ENCODE measurements around the gene CCDC183.
"Not testable (repeated sequence)": the region's sequence is repeated elsewhere in the genome, so short reads cannot be mapped to it uniquely, and the experiment has no call there.

CCDC183 gene

DNA sequence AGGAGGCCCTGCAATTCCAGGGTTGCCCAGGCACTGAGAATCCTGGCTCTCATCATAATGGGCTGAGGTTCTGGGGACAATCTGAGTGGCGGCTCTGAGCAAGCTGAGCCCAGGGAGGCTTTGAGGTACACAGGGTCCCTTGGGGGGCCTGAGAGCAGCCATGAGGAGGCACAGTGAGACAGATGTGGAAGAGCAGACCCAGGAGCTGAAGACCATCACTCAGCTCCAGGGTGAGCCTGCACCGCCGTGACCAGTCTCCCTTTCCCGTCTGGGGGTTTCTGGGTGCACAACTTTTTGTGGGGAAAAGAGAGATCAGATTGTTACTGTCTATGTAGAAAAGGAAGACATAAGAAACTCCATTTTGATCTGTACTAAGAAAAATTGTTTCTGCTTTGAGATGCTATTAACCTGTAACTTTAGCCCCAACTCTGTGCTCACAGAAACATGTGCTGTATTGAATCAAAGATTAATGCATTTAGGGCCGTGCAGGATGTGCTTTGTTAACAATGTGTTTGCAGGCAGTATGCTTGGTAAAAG lies at the start of gene CCDC183:
Gene CCDC183, plus strand, starts transcription at position 101 of the 537 bp plus-strand sequence. Its CDS starts 60 bp downstream, at position 161.
- DNase-seq, result no peak

DNA sequence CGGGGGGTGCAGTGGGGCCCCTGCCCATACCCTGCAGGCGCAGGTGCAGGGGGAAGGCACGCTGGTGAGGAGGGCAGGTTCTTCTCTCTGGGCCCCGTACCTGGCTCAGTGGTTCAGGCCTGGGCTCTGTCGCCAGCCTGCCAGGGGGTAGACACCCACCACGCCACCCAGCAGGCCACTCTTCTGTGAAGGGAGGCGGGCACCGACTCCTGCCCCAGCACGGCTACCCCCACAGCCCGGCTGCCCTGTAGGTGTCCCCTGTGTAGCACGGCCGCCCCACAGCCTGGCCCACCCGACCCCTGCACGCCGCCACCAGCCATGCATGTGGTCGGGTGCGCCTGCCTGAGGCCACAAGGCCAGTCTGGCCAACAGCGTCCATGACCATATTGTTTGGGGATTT lies 49.5 kb upstream of the CCDC183 start:
- DNase-seq, result no peak

DNA sequence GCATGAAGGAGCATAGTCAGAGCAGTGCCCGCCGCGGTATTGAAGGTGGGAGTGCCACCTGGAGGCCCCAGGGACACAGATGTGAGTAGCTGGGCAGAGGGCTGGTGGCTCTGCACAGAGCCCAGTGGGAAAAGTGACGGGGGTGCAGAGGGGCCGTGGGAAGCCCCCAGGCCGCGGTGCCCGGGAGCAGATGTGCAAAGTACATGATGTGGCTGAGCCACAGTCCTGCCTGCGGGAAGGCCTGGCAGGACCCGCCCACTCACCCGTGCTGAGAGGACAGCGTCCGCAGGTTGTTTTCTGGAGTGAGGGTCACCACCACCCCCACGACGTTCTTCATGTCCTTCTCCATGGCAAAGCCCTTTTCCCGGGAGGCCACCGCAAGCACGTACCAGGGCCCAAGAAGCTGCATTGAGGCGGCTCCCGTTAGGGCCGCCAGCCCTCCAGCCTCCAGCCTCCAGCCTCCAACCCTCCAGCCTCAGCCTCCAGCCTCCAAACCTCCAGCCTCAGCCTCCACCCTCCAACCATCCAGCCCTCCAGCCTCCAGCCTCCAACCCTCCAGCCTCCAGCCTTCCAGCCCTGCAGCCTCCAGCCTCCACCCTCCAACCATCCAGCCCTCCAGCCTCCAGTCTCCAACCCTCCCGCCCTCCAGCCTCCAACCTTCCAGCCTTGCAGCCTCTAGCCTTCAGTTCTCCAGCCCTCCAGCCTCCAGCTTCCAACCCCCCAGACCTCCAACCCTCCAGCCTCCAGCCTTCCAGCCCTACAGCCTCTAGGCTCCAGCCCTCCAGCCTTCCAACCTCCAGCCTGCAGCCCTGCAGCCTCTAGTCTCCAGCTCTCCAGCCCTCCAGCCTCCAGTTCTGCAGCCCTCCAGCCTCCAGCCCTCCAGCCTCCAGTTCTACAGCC lies 48.7 kb upstream of the CCDC183 start:
- no peak for DNase-seq

DNA sequence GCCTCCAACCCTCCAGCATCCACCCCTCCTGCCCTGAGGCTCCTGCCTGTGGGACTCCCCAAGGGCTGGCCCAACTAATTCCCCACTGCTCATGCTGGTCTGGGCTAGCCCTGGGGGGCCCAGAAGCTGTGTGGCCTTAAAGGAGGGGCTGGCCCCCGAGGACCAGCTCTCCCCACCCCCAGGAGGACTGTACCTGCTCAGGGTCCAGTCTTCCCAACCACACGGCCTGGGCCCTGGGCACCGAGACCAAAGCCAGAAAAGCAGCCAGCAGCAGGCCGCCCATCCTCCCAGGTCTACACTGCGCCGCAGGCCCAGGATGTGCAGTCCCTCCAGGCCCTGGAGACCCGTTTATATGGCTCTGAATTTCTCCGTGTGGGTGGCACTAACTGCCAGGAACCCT lies 47.9 kb upstream of the CCDC183 start, which contains the start of gene LCN6:
Gene LCN6, minus strand, starts transcription at position 325 of the 400 bp plus-strand sequence. Its CDS starts 42 bp downstream, at position 283.
- no peak for DNase-seq

DNA sequence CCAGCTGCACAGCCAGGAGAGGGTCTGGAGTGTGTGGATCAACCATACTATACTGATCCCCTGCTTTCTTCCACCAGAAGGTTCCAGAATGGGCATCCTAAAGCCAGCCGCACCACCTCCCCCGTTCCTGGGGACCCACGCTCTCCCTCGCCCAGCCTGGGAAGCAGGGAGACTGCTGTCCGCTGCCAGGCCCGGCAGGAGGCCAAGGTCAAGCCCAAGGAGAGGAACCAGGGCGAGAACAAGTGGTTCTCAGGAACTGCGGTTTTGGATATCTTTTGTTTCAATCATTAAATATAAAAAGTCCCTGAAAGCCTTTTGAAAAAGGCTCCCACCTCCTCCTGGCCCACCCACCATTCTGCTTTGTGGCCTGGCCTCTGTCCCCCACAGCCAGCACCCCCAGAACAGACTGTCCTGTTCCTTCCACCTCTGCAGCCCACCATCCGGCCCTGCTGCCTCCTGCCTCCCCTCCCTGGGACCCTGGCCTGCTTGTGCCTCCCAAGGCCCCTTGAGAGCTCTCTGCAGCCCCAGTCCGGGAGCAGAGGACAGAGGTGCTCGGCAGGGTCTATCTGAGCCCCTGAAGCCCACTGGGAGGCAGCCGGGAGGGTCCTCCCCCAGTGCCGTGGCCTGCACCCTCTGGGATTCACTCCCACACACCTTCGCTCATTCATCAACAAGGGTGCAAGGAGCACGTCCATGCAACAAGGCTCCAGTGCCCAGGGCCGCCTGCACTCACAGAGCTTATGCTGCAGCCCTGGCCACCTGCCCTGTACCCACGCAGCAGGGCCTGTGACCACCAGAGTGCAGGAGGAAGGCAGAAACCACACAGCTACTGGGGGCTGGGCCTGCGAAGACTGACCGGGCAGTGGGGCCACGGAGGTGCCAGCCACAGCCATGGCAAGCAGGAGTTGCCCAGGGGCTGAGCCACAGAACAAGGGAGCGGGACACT lies 47.2 kb upstream of the CCDC183 start:
- DNase-seq, result no peak

DNA sequence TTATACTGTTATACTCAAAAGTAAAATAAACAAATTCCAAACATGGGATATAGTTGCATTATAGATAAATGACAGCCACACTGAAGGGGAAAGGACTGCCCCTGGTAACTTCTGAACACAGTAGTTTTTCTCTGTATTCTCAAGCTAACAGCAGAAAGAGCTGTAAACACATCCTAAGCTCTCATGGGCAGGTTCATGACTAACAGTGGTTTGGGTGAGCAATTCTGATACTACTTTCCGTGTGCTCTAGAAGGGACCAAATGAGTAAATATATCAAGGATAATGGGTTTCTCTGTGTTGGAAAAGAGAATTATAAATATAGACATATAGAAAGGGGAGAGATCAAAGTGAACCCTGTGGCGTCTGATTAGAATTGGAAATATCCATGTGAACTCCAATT lies 45.6 kb upstream of the CCDC183 start:
- DNase-seq, result no peak

DNA sequence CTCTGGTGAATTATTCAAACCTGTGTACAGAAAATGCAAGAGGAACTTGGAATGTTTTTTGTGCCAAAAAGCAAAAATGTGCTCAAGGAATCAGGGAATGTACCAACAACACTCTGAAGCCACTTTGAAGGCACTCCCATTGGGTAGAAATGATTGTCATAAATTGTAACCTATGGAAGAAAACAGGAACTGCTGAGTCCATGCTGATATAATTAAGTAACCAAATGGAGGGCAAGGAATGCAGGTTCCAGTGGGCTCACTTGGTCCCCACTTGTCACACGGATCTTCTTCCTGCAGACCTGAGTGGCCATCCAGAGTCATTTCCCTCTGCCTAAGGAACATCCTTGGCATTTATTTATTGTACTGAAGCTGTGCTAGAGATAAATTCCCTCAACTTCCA lies 44.9 kb upstream of the CCDC183 start:
- no peak for DNase-seq

DNA sequence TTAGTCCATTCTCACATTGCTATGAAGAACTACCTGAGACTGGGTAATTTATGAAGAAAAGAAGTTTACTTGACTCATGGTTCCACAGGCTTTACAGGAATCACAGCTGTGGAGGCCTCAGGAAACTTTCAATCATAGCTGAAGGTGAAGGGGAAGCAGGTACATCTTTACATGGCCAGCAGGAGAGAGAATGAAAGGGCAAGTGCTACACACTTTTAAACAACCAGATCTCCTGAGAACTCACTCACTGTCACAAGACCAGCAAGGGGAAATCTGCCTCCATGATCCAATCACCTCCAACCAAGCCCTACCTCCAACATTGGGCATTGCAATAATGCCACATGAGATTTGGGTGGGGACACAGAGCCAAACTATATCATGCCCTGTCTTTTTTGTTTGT lies 44.3 kb upstream of the CCDC183 start:
- no peak for DNase-seq

DNA sequence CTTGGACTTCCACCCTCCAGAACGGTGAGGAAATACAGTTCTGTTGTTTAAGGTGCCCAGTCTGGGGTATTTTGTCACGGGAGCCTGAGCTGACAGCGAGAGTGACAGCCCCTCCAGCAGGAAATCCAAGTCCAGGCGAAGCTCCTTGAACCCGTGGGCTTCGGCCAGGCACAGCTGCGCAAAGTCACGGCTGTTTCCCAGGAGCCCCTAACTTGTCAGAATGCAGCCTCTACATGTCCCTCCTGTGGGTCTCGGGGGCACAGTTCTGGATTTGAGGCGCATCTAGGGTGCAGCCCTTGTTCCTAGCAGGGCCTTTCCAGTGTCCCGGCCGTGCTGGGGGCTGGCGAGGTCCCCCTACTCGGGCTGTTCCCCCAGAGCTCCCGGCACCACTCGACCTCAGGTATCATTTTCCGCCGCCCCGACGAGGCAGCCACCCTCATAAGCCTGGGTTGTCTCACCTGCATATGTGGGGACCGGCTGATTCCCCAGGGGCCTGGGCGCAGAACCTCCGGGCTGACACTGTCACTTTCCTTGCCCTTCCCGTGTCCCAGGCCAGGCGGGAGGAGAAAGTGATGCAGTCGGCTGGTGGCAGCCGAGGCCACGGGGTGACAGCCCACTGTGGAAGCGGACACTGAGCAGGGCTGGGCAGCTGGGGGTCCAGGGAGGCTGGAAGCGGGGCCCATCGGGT lies 42.6 kb upstream of the CCDC183 start:
- no peak for DNase-seq

DNA sequence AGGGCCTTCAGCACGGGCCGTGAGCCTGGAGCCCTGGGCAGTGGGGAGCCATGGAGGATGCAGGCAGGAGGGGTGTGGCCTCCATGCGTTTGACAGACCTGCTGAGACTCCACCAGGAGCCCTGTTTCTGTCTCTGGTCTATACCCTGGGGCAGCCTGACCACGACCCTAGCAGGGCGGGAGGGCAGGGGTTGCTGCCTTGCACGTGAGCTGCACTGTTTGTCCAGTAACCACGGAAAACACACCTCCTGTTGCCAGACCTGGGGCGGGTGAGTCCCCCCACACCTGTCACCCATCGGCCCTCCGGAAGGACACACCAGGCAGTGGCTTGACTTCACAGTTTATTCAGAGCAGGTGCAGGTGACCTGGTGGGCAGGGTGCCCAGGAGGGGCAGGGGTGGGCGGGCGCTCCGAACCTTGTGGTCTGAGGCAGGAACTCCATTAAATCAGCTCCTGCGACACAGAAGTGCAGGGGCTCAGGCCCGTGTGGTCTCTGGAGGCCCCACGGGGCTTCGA lies 42.0 kb upstream of the CCDC183 start:
- DNase-seq, result no peak

DNA sequence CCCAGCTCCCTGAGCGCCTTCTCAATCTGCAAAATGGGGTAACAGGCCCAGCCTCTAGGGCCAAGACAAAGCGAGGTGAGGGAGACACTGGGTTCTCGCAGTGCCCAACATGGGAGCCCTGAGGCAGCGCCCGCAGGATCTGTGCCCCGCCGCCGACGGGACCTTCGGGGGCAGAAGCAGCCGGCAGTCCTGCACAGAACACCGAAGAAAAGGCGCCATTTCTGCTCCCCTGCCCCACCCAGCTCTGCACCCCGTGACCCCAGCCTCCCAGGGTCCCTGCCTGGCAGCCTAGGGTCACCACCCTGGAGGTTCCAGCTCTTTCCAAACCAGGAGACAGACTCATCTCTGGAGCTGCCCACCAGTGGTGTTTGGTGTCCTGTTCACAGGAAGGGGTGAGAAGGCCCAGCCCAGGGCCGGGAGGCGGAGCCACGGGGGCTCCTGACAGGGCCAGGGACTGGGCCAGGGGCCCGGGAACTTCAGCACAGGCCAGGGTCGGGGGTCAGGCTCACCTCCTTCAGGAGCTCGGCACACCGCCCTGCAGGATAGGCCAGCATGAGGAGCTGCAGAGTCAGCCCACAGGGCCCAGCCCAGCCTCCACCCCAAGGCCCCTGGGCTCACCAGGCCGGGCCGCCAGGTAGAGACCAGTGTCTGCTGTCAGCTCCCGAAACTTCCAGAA lies 41.4 kb upstream of the CCDC183 start:
- no peak for DNase-seq

DNA sequence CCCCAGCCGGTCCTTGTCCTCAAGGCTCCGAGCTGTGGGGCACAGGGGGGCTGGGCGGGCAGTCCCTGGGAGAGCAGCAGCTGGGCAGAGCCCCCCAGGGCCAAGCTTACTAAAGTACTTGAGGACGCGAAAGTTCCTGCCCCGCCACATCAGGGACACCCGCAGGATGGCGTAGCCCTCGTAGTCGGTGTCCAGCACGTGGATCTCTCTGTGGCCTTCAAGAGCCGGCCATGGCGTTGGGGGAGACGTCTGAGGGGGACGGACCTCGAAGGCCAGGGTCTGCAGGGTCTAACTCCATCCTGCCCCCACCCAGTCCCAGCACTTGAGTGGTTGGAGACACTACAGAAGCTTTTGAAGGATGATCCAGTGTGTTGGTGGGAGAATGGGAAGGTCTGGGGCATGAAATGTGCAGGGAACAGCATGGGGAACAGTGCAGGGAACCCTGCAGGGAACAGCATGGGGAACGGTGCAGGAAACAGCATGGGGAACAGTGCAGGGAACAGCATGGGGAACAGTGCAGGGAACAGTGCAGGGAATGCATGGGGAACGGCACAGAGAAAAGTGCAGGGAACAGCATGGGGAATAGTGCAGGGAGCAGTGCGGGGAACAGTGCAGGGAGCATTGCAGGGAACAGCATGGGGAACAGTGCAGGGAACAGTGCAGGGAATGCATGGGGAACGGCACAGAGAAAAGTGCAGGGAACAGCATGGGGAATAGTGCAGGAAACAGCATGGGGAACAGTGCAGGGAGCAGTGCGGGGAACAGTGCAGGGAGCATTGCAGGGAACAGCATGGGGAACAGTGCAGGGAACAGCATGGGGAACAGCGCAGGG lies 40.6 kb upstream of the CCDC183 start:
- not testable (repeated sequence) for DNase-seq

DNA sequence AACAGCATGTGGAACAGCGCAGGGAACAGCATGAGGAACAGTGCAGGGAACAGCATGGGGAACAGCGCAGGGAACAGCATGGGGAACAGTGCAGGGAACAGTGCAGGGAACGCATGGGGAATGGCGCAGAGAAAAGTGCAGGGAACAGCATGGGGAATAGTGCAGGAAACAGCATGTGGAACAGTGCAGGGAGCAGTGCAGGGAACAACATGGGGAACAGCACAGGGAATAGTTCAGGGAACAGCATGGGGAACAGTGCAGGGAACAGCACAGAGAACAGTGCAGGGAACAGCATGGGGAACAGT lies 40.1 kb upstream of the CCDC183 start:
- no peak for DNase-seq

DNA sequence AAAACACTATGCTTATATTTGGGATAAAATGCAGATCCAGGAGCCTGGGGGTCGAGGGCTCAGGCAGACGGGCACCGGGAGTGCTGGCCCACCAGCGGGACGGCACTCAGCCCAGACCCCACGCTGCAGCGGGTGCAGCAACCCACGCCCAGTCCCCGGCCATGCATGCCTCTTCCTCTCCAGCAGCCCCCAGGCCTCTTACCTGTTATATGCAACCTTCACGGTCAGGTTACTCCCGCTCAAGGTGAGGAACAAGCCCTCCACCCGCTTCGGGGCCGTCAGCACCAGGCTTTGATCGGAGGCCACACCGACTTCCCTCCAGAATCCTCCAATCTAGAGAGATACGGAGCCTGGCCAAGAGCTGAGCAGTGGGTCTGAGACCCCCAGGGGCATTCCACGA lies 39.3 kb upstream of the CCDC183 start:
- no peak for DNase-seq

DNA sequence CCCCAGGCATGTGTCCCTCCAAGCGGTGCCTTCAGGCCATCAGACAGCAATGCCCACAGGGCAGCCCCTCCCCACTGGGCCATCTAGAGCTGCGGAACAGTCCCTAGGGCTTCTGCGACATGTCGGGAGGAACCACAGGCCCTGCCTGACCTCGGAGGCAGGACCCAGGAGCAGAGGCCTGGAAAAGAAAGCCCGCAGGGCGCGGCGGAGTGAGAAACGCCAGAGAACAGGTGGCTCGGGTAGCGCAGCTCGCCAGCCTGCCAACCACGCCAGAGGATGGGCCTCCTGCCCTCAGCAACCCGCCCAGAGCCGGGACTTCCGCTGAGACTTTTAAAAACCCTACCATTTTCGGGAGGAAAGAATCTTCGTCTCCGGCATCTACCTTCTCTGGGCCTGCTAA lies 38.8 kb upstream of the CCDC183 start:
- no peak for DNase-seq

DNA sequence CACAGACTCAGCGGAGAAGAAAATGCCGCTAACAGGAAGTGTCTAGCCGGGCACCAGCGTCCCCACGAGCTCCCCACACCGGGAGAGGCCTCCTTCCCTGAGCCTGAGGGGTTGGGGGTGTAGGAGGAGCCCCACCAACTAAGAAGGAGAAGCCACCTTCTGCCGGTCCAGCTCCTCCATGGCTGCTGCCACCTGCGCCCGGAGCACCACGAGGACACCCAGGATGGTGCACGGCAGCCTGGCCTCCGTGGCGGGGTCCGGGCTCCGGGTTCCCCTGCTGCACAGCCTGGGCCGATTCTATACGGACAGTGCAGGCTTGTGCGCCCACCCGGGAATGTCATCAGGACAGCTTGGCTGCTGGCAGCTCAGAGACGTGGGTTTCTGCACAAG lies 38.4 kb upstream of the CCDC183 start:
- no peak for DNase-seq

DNA sequence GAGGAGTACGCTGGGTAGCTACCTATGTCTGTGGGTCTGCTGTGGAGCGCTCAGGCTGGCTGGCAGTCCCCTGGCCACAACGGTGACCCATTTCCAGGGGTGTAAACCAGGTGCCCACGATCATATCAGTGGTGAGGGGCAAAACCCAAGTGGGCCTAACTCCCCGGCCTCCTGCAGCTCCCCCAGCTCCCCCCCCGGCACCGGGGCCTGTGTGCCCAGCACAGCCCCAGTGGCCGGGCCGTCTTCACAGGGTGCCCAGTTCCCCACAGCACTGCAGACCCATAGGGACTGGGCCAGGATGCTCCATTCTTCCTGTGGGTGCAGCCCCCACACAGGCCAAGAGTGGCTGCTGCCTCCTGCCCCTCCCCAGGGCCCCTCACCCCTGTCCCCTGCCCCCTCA lies 37.1 kb upstream of the CCDC183 start:
- DNase-seq, result no peak

DNA sequence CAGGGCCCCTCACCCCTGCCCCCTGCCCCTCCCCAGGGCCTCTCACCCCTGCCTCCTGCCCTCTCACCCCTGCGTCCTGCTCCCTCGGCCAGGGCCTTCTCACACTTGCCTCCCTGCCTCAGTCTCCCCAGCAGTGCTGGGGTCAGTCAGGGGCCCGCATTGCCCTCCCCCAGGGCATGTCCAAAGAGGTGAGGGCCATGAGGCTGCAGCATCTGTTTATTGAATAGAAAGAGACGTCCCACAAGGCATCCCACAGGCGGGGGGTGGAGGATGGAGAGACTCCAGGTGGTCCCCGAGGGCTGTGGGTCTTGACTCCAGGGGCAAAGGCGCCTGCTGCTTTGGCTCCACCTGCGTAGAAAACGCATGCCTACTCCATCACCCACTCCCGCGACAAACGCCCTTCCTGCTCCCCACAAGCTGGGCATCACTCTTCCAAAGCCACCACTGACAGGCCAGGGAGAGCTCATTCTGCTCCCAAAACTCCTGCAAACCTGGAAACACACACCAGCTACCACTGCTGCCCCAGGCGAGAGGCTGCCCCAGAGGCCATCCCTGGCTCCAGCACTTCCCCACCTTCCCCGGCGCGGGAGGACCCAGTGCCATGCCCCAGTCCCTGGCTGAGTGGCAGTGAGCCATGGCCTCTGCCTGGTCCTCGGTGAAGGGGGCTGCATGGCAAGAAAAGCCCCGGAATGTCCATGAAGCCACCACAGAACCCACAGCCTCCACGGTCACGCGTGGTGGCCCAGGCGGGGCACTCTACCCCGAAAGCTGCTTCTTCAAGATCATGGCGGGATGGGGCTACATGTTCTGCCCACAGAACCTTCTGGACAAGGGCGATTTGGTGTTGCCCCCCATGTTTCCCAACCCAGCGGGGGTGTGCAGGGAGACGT lies 36.5 kb upstream of the CCDC183 start:
- DNase-seq, result no peak

DNA sequence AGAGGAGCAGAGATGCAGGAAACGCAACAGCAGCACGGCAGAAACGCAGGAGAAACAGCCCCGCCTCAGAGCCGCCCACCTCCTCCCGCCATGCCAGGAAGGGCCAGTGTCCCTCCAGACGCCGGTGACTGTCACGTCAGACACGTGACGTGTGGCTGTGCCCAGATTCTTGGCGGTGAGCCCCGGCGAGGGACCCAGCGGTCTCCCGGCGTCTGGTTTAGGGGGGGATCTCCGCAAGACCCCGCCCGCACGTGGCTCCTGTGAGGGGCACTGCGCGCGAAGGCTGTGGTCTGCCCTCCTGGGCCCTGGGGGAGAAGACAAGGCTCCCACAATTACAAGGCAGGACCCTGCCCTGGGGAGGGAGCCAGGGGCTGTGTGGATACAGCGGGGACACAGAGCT lies 35.7 kb upstream of the CCDC183 start:
- DNase-seq, result no peak
